ENCODE measurements around the gene EXOSC7. TPM values are rescaled to one million over a fixed set of nuclear protein-coding genes. Genes with fewer than 3 reads are reported as not detected.
A peak's percentile ranks its signal among the peaks of the same experiment; 100 is the strongest.

Gene EXOSC7
- total and polyA plus RNA-seq, 2 of the 4 experiments (the other 2 are of a cell fraction): 61.6 to 62.2 TPM

DNA sequence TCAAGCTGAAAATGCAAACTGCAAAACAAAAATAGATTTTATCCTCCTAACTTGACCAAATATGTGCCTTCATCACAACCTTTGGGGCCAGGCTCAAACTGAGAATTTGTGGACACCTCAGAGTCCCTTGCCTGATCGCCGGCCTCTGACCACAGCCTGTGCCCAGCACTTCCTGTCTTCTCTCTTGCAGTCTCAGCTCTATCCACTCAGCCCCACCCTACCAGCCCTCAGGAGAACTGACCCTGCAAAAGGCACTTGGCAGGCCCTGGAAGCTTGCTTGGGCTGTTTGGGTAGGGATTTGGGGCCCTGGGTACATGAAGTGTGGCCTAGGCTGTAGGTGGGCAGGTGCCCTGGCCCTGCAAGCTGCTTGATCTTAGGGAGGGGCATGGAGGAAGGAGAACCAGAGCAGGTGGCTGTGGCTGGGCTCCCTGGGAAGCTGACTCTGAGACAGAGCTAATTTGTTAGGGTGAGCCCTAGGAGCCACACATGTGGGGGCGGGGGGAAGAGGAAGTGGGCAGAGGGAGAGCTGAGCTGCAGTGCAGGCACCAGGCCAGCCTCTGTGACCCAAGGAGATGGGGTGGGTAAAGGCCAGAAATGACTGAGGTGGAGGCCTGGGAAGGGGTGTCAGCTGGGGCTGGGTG, 58.7 kb downstream of the EXOSC7 start (continued):
- TF ChIP-seq CEBPB (IDR thresholded peaks at IDR 0.05; ENCODE audit: low read depth, low read length): no peak

DNA sequence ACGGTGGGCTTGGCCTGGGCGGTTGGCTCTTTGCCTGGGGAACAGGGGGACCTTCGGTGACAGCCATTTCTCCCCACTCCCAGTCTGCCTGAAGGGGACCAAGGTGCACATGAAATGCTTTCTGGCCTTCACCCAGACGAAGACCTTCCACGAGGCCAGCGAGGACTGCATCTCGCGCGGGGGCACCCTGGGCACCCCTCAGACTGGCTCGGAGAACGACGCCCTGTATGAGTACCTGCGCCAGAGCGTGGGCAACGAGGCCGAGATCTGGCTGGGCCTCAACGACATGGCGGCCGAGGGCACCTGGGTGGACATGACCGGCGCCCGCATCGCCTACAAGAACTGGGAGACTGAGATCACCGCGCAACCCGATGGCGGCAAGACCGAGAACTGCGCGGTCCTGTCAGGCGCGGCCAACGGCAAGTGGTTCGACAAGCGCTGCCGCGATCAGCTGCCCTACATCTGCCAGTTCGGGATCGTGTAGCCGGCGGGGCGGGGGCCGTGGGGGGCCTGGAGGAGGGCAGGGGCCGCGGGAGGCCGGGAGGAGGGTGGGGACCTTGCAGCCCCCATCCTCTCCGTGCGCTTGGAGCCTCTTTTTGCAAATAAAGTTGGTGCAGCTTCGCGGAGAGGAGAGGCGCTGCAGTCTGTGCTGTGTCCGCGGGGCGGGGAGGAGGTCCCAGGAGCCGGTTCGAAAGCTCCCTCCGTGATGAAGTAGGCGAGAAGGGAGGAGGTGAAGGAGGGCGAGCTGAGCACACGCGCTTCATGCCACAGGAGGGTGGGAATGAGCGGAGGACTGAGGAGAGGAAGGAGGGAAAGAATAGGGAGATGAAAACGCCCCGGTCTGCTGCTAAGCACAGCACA, 59.6 kb downstream of the EXOSC7 start:
- peak overlapping the region; percentile 80 for H2AK9ac ChIP-seq (replicated peaks; ENCODE audit: low read depth, low read length, poor library complexity)
- peaks cover 9% of the 10 kb centered on the region; the same call in 1 of the 2 replicates for H3K4me1 ChIP-seq (ENCODE audit: control insufficient read depth, insufficient read depth, low read length)
- intact Hi-C loops (cut with micrococcal nuclease) (loop anchor here (2.0 to 10.0 kb wide), 3 partner anchors 501 to 1047 kb away; no protein-coding TSS in a partner anchor), in situ Hi-C loops (cut with MboI; ENCODE audit: low sequenced_read_pairs) (loop anchor here (5.0 to 25.0 kb wide), 4 partner anchors 472 to 1052 kb away; no protein-coding TSS in a partner anchor), dilution Hi-C loops (cut with HindIII; ENCODE audit: low sequenced_read_pairs, unreplicated experiment) (loop anchor here (25.0 kb wide), 1 partner anchor 477 kb away; no protein-coding TSS in a partner anchor)
- peak overlapping the region; percentile 12 for H3K9ac ChIP-seq (ENCODE audit: low read depth, low read length)
- H3K9me3 ChIP-seq (ENCODE audit: control insufficient read depth, insufficient read depth, low read length): no peaks in the 10 kb centered on the region
- H4K20me1 ChIP-seq (ENCODE audit: insufficient read depth, low read length): no peaks in the 10 kb centered on the region
- H4K5ac ChIP-seq (ENCODE audit: low read depth, low read length): no peak overlapping the region
- H4K91ac ChIP-seq (ENCODE audit: insufficient read depth, low read depth, low read length): peak overlapping the region; percentile 67
- H2BK120ac ChIP-seq (ENCODE audit: low read depth, low read length): peak overlapping the region; percentile 70
- peak overlapping the region; percentile 53; the same call in 1 of the 2 replicates for H3K14ac ChIP-seq (replicated peaks; ENCODE audit: low read depth, low read length)
- peak; percentile 65 for ATAC-seq (ENCODE audit: low read depth)
- no peak overlapping the region for H3K56ac ChIP-seq (ENCODE audit: extremely low read depth, insufficient read depth, low read length)
- ChIA-PET POLR2A (ENCODE audit: unreplicated experiment) (no interaction called here), CTCF (interaction anchor here (0.6 to 3.5 kb wide), 4 partner anchors 56 to 624 kb away, joined by 3 to 21 read pairs (median 5); no protein-coding TSS in a partner anchor)
- no peaks in the 10 kb centered on the region for H3K9me1 ChIP-seq (ENCODE audit: insufficient read depth, low read length)
- DNase-seq: peak; percentile 35
- H3K18ac ChIP-seq (ENCODE audit: low read depth, low read length): peak overlapping the region; percentile 6; the same call in 1 of the 2 replicates
- H2BK5ac ChIP-seq (ENCODE audit: low read depth, low read length, poor library complexity, severe bottlenecking): no peak overlapping the region
- WGBS, 2 experiments (ENCODE audit: extremely low coverage in 2 of 2, insufficient read length in 1 of 2): 35% methylated on average over 25 of the region's 64 CpGs; no CpG with 5 or more reads in 1 of the 2 experiments
- H3K27ac ChIP-seq (ENCODE audit: insufficient read depth, low read length): no peak overlapping the region
- no peaks in the 10 kb centered on the region for H3K27me3 ChIP-seq (ENCODE audit: control insufficient read depth, insufficient read depth, low read length)
- H2BK20ac ChIP-seq (ENCODE audit: low read depth, low read length): 0 out of 2 replicates have a peak overlapping the region, but pooled peaks have one; percentile 35
- no peaks in the 10 kb centered on the region for H3K36me3 ChIP-seq (ENCODE audit: control insufficient read depth, insufficient read depth, low read length)
- no peaks in the 10 kb centered on the region for H3K79me1 ChIP-seq (ENCODE audit: low read depth in 1 of 2, low read length in 2 of 2)
- H3K23ac ChIP-seq (ENCODE audit: low read depth, low read length): peak overlapping the region; percentile 15; the same call in 1 of the 2 replicates
- peak overlapping the region; percentile 21 to 58; a peak in 3 of 4 replicates for H4K8ac ChIP-seq (ENCODE audit: low read depth in 2 of 2, low read length in 2 of 2)
- no TSS peak for BruUV-seq (replicated peaks)
- peak overlapping the region; percentile 95 for H2AFZ ChIP-seq (replicated peaks; ENCODE audit: low read length, poor library complexity)
- H3K4ac ChIP-seq (ENCODE audit: low read depth, low read length): peak overlapping the region; percentile 17; the same call in 1 of the 2 replicates
- peak overlapping the region; percentile 29 for H3K4me3 ChIP-seq (ENCODE audit: insufficient read depth, low read depth, low read length)
- peak overlapping the region; percentile 62 for H3K4me2 ChIP-seq (ENCODE audit: low read depth, low read length)
- no peak for TF ChIP-seq CHD1 (IDR thresholded peaks at IDR 0.05; ENCODE audit: low read depth, low read length)
- TF ChIP-seq, protein P1, sequence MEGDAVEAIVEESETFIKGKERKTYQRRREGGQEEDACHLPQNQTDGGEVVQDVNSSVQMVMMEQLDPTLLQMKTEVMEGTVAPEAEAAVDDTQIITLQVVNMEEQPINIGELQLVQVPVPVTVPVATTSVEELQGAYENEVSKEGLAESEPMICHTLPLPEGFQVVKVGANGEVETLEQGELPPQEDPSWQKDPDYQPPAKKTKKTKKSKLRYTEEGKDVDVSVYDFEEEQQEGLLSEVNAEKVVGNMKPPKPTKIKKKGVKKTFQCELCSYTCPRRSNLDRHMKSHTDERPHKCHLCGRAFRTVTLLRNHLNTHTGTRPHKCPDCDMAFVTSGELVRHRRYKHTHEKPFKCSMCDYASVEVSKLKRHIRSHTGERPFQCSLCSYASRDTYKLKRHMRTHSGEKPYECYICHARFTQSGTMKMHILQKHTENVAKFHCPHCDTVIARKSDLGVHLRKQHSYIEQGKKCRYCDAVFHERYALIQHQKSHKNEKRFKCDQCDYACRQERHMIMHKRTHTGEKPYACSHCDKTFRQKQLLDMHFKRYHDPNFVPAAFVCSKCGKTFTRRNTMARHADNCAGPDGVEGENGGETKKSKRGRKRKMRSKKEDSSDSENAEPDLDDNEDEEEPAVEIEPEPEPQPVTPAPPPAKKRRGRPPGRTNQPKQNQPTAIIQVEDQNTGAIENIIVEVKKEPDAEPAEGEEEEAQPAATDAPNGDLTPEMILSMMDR (conservative IDR thresholded peaks at IDR 0.05; ENCODE audit: low read depth, low read length): 0 out of 2 replicates have a peak, but pooled peaks have one; percentile 6
- TF ChIP-seq MAFK (IDR thresholded peaks at IDR 0.05; ENCODE audit: low read depth, low read length): no peak
- H2AK5ac ChIP-seq (ENCODE audit: low read depth, low read length): peak overlapping the region; percentile 39; the same call in 1 of the 2 replicates
- peak overlapping the region; percentile 43; the same call in 2 of the 3 replicates for H2BK15ac ChIP-seq (ENCODE audit: low read depth, low read length)

Data from IMR-90 (cell line).